ENCODE data around the gene ATP6V0D1.

GRCh38 chr16:67415872-67416793 is 64.8 kb downstream of the ATP6V0D1 start, which contains the start of gene ZDHHC1:
- TF ChIP-seq ZNF274 (IDR thresholded peaks at IDR 0.05; ENCODE audit: low read depth, low read length) (no peak), SUZ12 (IDR thresholded peaks at IDR 0.05; ENCODE audit: extremely low read depth, insufficient read depth, insufficient read length) (no peak)

Measured in NT2/D1 (cell line).